Measurements from ENCODE around the gene BRD7.

The BRD7 gene

DNA sequence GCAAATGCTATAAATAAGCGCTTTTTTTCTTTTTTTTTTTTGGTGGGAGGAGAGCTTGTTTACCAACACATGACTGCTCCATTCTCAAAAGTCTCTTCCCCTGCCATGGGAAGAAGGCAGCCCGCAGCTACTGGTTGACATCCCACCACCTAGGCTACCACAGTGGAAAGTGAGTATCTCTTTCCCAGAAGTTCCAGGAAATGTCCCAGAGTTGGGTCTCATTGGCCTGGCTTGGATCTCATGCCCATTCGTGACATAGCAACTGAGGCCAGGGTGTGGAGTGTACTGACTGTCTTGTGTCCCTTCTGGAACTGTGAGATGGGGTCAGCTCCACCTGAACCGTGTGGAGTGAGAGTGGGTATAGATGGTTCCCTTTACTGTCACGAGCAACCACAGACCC, 29.5 kb upstream of the BRD7 start:
- no peak overlapping the region for H3K9ac ChIP-seq (ENCODE audit: low read depth, low read length, poor library complexity, severe bottlenecking)
- TF ChIP-seq EZH2phosphoT487 (IDR thresholded peaks at IDR 0.05; ENCODE audit: borderline replicate concordance), result no peak
- TF ChIP-seq, protein P1, sequence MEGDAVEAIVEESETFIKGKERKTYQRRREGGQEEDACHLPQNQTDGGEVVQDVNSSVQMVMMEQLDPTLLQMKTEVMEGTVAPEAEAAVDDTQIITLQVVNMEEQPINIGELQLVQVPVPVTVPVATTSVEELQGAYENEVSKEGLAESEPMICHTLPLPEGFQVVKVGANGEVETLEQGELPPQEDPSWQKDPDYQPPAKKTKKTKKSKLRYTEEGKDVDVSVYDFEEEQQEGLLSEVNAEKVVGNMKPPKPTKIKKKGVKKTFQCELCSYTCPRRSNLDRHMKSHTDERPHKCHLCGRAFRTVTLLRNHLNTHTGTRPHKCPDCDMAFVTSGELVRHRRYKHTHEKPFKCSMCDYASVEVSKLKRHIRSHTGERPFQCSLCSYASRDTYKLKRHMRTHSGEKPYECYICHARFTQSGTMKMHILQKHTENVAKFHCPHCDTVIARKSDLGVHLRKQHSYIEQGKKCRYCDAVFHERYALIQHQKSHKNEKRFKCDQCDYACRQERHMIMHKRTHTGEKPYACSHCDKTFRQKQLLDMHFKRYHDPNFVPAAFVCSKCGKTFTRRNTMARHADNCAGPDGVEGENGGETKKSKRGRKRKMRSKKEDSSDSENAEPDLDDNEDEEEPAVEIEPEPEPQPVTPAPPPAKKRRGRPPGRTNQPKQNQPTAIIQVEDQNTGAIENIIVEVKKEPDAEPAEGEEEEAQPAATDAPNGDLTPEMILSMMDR (conservative IDR thresholded peaks at IDR 0.05; ENCODE audit: low read length), result no peak

DNA sequence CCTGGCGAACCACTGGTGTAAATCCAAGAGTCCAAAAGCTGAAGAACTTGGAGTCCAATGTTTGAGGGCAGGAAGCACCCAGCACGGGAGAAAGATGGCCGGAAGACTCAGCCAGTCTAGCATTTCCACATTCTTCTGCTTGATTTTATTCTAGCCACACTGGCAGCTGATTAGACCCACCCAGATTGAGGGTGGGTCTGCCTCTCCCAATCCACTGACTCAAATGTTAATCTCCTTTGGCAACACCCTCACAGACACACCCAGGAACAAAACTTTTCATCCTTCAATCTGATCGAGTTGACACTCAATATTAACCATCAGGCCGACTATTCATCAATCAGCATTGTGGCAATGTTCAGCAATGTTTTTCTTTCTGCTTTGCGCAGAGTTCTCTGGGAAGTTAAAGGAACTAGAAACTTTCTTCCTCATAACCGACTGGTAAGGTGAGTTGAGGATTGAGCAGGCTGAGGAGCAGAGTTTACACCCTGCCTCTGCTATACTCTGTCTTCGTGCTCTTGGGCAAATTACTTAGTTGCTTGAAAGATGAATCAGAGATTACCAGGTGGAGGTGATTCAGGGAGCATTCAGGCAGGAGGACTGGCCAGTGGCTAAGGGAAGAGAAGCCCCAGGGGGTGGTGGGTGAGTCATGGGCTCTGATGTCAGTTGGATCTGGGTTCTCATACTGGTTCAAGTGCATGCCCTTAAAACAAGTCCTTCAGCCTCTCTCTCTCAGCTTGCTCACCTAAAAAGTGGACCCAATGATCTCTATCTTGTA, 28.2 kb upstream of the BRD7 start:
- Histone ChIP-seq H3K9me2 (replicated peaks; ENCODE audit: low read depth, low read length) (no peaks in the 10 kb centered on the region), H3F3A (ENCODE audit: low read depth) (no peaks in the 10 kb centered on the region), H3K27me3 (ENCODE audit: insufficient read depth, low read length, poor library complexity, severe bottlenecking) (no peaks in the 10 kb centered on the region), H4K20me1 (ENCODE audit: insufficient read depth, low read length, poor library complexity, severe bottlenecking) (no peaks in the 10 kb centered on the region), H3K79me2 (ENCODE audit: insufficient read depth, low read length) (no peaks in the 10 kb centered on the region), H3K4me3 (ENCODE audit: low read length, poor library complexity, severe bottlenecking) (no peak overlapping the region), H3K4me1 (ENCODE audit: insufficient read depth, low read length, poor library complexity, severe bottlenecking) (no peaks in the 10 kb centered on the region), H2AFZ (ENCODE audit: low read length) (no peak overlapping the region), H3K9ac (ENCODE audit: low read depth, low read length, poor library complexity, severe bottlenecking) (no peak overlapping the region), H3K9me3 (ENCODE audit: insufficient read depth, low read depth, low read length) (no peaks in the 10 kb centered on the region), H3K4me2 (ENCODE audit: low read depth, low read length, poor library complexity, severe bottlenecking) (no peak overlapping the region), H3K36me3 (ENCODE audit: insufficient read depth, low read length) (no peaks in the 10 kb centered on the region)
- TF ChIP-seq EZH2phosphoT487 (IDR thresholded peaks at IDR 0.05; ENCODE audit: borderline replicate concordance), result no peak
- TF ChIP-seq, protein P1 (conservative IDR thresholded peaks at IDR 0.05; ENCODE audit: low read length), result no peak

More for the DNA sequence above, 29.5 kb upstream of the BRD7 start:
- Histone ChIP-seq H4K20me1 (ENCODE audit: insufficient read depth, low read length, poor library complexity, severe bottlenecking) (no peaks in the 10 kb centered on the region), H3K4me2 (ENCODE audit: low read depth, low read length, poor library complexity, severe bottlenecking) (no peak overlapping the region), H2AFZ (ENCODE audit: low read length) (no peak overlapping the region), H3K4me1 (ENCODE audit: insufficient read depth, low read length, poor library complexity, severe bottlenecking) (no peaks in the 10 kb centered on the region), H3K27me3 (ENCODE audit: insufficient read depth, low read length, poor library complexity, severe bottlenecking) (no peaks in the 10 kb centered on the region), H3F3A (ENCODE audit: low read depth) (no peaks in the 10 kb centered on the region), H3K4me3 (ENCODE audit: low read length, poor library complexity, severe bottlenecking) (no peak overlapping the region), H3K79me2 (ENCODE audit: insufficient read depth, low read length) (no peaks in the 10 kb centered on the region), H3K9me2 (replicated peaks; ENCODE audit: low read depth, low read length) (no peaks in the 10 kb centered on the region), H3K36me3 (ENCODE audit: insufficient read depth, low read length) (no peaks in the 10 kb centered on the region), H3K9me3 (ENCODE audit: insufficient read depth, low read depth, low read length) (no peaks in the 10 kb centered on the region)

DNA sequence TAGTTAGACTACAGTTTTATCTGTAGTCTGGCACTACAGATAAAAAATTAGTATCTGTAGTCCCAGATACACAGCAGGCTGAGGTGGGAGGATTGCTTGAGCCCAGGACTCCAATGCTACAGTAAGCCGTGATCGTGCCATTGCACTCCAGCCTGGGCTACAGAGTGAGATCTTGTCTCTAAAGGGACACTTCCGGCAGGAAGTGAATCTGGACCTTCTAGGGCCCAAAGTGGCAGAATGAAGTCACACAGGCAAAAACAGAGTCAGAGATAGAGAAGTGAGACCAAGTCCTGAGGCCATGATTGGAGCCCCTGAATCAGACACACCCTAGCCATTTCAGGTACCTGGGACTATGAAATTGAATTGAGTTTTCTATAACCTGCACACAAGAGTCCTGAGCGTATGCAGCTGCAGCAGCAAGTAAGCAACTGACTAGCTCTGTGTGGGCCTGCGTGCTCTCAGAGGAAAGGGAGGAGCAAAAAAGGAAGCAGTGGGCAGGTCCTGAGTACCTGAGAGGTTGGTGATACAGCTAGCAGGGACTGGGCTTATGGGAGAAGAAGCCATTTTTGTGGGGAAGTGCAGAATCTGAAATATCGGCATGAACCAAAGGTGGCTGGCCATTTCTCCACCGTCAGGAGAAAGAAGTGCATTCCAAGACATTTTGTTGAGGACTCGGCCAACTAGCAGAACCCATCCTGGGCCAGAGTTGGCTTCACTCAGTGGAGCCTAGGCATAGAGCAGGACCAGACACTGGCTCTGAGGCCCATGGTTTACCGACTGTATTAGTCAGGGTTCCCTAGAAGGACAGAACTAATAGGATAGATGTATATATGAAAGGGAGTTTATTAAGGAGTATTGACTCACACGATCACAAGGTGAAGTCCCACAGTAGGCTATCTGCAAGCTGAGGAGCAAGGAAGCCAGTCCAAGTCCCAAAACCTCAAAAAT, 27.2 kb upstream of the BRD7 start:
- TF ChIP-seq EZH2phosphoT487 (IDR thresholded peaks at IDR 0.05; ENCODE audit: borderline replicate concordance), result no peak
- TF ChIP-seq, protein P1 (conservative IDR thresholded peaks at IDR 0.05; ENCODE audit: low read length), result no peak
- H3K4me1 ChIP-seq (ENCODE audit: insufficient read depth, low read length, poor library complexity, severe bottlenecking), result no peaks in the 10 kb centered on the region
- no peaks in the 10 kb centered on the region for H3K36me3 ChIP-seq (ENCODE audit: insufficient read depth, low read length)
- H3K9me2 ChIP-seq (replicated peaks; ENCODE audit: low read depth, low read length), result no peaks in the 10 kb centered on the region
- H3F3A ChIP-seq (ENCODE audit: low read depth), result no peaks in the 10 kb centered on the region
- H4K20me1 ChIP-seq (ENCODE audit: insufficient read depth, low read length, poor library complexity, severe bottlenecking), result no peaks in the 10 kb centered on the region
- H3K9me3 ChIP-seq (ENCODE audit: insufficient read depth, low read depth, low read length), result no peaks in the 10 kb centered on the region
- no peaks in the 10 kb centered on the region for H3K79me2 ChIP-seq (ENCODE audit: insufficient read depth, low read length)
- no peak overlapping the region for H3K4me3 ChIP-seq (ENCODE audit: low read length, poor library complexity, severe bottlenecking)
- no peak overlapping the region for H3K9ac ChIP-seq (ENCODE audit: low read depth, low read length, poor library complexity, severe bottlenecking)
- H3K4me2 ChIP-seq (ENCODE audit: low read depth, low read length, poor library complexity, severe bottlenecking), result no peak overlapping the region
- no peak overlapping the region for H2AFZ ChIP-seq (ENCODE audit: low read length)
- H3K27me3 ChIP-seq (ENCODE audit: insufficient read depth, low read length, poor library complexity, severe bottlenecking), result no peaks in the 10 kb centered on the region

All from Loucy (cell line).